HEK293 (cell line): ENCODE measurements around the gene RHOJ.

Experiments
- CTCF ChIA-PET: fragments of 350-600 bp; formaldehyde crosslinking; extraction: SDS; loops from one replicate; lab custom pipeline; 2021; ENCODE audit warnings: antibody characterized with exemption; lab: Yijun Ruan, JAX
- POLR2A ChIA-PET: fragments of 300-600 bp; formaldehyde crosslinking; extraction: SDS; loops from one replicate; lab custom pipeline; 2020; ENCODE audit warnings: antibody characterized with exemption, inconsistent platforms; lab: Yijun Ruan, JAX
- H3K27ac ChIP-seq: fragments of 200-500 bp; sonication (Bioruptor generic); 2 replicates; pipeline ENCODE4 v1.5.1; 2014; ENCODE audit warnings: low read depth, low read length, control low read depth, inconsistent platforms; ENCODE audit errors: extremely low read depth
- H3K36me3 ChIP-seq, 2 experiments: fragments of 200-500 bp in 1 of 2; sonication (Bioruptor generic) in 1 of 2; 1 replicate in 1 of 2; 2 replicates in 1 of 2; pipeline ENCODE4 v1.5.1; 2014 to 2017; ENCODE audit warnings: inconsistent platforms in 2 of 2, low read length in 2 of 2; ENCODE audit not compliant: control insufficient read depth in 2 of 2, insufficient read depth in 1 of 2
- H3K4me1 ChIP-seq: fragments of 200-500 bp; sonication (Bioruptor generic); 2 replicates; pipeline ENCODE4 v1.5.1; 2014; ENCODE audit warnings: mild to moderate bottlenecking, low read length, inconsistent platforms; ENCODE audit not compliant: control insufficient read depth, insufficient read depth
- H3K4me3 ChIP-seq: 2 replicates; pipeline ENCODE4 v1.5.1; 2011; ENCODE audit warnings: low read depth, mild to moderate bottlenecking, control low read depth, low read length, moderate library complexity
- H3K9me3 ChIP-seq: fragments of 200-500 bp; sonication (Bioruptor generic); 2 replicates; pipeline ENCODE4 v1.5.1; 2014; ENCODE audit warnings: low read depth, low read length, inconsistent platforms; ENCODE audit not compliant: control insufficient read depth, insufficient read depth
- SP2 ChIP-seq: fragments of 450-650 bp; formaldehyde crosslinking; IDR thresholded peaks from 2 replicates; pipeline ENCODE4 v1.5.1; 2016; ENCODE audit warnings: missing biosample characterization, missing genetic modification characterization
- TCF7L2 ChIP-seq: IDR thresholded peaks from 2 replicates; pipeline ENCODE4 v1.6.1; 2011; ENCODE audit warnings: low read depth, mild to moderate bottlenecking, inconsistent platforms, low read length, moderate library complexity, borderline replicate concordance
- ZNF121 ChIP-seq: fragments of 450-650 bp; formaldehyde crosslinking; IDR thresholded peaks from 2 replicates; pipeline ENCODE4 v1.5.1; 2016; ENCODE audit warnings: missing biosample characterization, missing genetic modification characterization
- ZNF133 ChIP-seq: fragments of 450-650 bp; formaldehyde crosslinking; IDR thresholded peaks from 2 replicates; pipeline ENCODE4 v1.5.1; 2016; ENCODE audit warnings: missing biosample characterization, missing genetic modification characterization
- ZNF138 ChIP-seq: fragments of 450-650 bp; formaldehyde crosslinking; IDR thresholded peaks from 2 replicates; pipeline ENCODE4 v1.5.1; 2016; ENCODE audit warnings: missing biosample characterization, missing genetic modification characterization, borderline replicate concordance
- ZNF146 ChIP-seq: fragments of 450-650 bp; formaldehyde crosslinking; IDR thresholded peaks from 2 replicates; pipeline ENCODE4 v1.5.1; 2016; ENCODE audit warnings: missing biosample characterization, missing genetic modification characterization
- ZNF423 ChIP-seq: fragments of 450-650 bp; formaldehyde crosslinking; IDR thresholded peaks from 2 replicates; pipeline ENCODE4 v1.5.1; 2016; ENCODE audit warnings: missing biosample characterization, missing genetic modification characterization
- ZNF473 ChIP-seq: fragments of 450-650 bp; formaldehyde crosslinking; IDR thresholded peaks from 2 replicates; pipeline ENCODE4 v1.5.1; 2017; ENCODE audit warnings: missing biosample characterization, missing genetic modification characterization
- ZNF623 ChIP-seq: fragments of 450-650 bp; formaldehyde crosslinking; IDR thresholded peaks from 2 replicates; pipeline ENCODE4 v1.5.1; 2016; ENCODE audit warnings: missing biosample characterization, missing genetic modification characterization
- ZNF785 ChIP-seq: fragments of 450-650 bp; formaldehyde crosslinking; IDR thresholded peaks from 2 replicates; pipeline ENCODE4 v1.5.1; 2016; ENCODE audit warnings: missing biosample characterization, missing genetic modification characterization
- ZSCAN23 ChIP-seq: fragments of 450-650 bp; formaldehyde crosslinking; IDR thresholded peaks from 2 replicates; pipeline ENCODE4 v1.5.1; 2016; ENCODE audit warnings: missing biosample characterization, missing genetic modification characterization
- TF ChIP-seq, protein P1 (sequence below): fragments of 450-650 bp; formaldehyde crosslinking; IDR thresholded peaks from 2 replicates; pipeline ENCODE4 v1.5.1; 2017; ENCODE audit warnings: missing biosample characterization, mild to moderate bottlenecking, missing genetic modification characterization, moderate library complexity
- TF ChIP-seq, protein P2 (sequence below): fragments of 450-650 bp; formaldehyde crosslinking; IDR thresholded peaks from 2 replicates; pipeline ENCODE4 v1.5.1; 2016; ENCODE audit warnings: missing biosample characterization, missing genetic modification characterization
- TF ChIP-seq, protein P3 (sequence below): fragments of 450-650 bp; formaldehyde crosslinking; conservative IDR thresholded peaks from 2 replicates; pipeline ENCODE4 v1.5.1; 2016; ENCODE audit warnings: low read depth, missing biosample characterization, missing genetic modification characterization
- TF ChIP-seq, protein P4 (sequence below): fragments of 450-650 bp; formaldehyde crosslinking; IDR thresholded peaks from 2 replicates; pipeline ENCODE4 v1.5.1; 2016; ENCODE audit warnings: missing biosample characterization, missing genetic modification characterization
- TF ChIP-seq, protein P5 (sequence below): fragments of 450-650 bp; formaldehyde crosslinking; optimal IDR thresholded peaks from 2 replicates; pipeline ENCODE3; 2016; ENCODE audit warnings: missing biosample characterization, mild to moderate bottlenecking, missing genetic modification characterization
- TF ChIP-seq, protein P6 (sequence below): fragments of 450-650 bp; formaldehyde crosslinking; IDR thresholded peaks from 2 replicates; pipeline ENCODE4 v1.5.1; 2017; ENCODE audit warnings: missing biosample characterization, missing genetic modification characterization
- TF ChIP-seq, protein P7 (sequence below): fragments of 450-650 bp; formaldehyde crosslinking; IDR thresholded peaks from 2 replicates; pipeline ENCODE4 v1.5.1; 2017; ENCODE audit warnings: missing biosample characterization, missing genetic modification characterization
- TF ChIP-seq, protein P8 (sequence below): fragments of 450-650 bp; formaldehyde crosslinking; IDR thresholded peaks from 2 replicates; pipeline ENCODE4 v1.5.1; 2016; ENCODE audit warnings: missing biosample characterization, missing genetic modification characterization
- TF ChIP-seq, protein P9 (sequence below): fragments of 450-650 bp; formaldehyde crosslinking; IDR thresholded peaks from 2 replicates; pipeline ENCODE4 v1.5.1; 2016; ENCODE audit warnings: missing biosample characterization, missing genetic modification characterization, low read depth

RHOJ gene

DNA sequence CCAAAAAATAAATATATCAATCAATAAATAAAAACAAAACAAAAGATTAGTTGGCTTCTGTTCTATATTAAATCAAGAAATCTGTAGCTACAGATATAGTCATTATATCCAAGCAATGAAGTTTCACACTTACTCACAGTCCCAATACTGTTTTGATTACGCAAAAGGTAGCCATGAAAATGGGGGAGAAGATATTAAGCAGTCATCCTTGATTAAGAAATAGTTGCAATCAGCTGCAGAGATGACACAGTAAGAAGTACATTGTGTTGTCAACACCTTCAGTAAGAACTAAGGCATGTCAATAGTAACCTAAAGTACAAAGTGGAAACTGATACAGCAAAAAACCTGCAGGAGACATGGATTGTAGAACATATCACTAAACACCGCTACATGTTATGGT is 11.0 kb upstream of the RHOJ start (continued):
- TF ChIP-seq ZNF146 (tag by site-specific recombination) (no peak), SP2 (tag by site-specific recombination) (no peak), ZNF138 (tag by site-specific recombination) (no peak), TCF7L2 (no peak), ZNF785 (no peak), ZNF423 (no peak)
- TF ChIP-seq, protein P1, sequence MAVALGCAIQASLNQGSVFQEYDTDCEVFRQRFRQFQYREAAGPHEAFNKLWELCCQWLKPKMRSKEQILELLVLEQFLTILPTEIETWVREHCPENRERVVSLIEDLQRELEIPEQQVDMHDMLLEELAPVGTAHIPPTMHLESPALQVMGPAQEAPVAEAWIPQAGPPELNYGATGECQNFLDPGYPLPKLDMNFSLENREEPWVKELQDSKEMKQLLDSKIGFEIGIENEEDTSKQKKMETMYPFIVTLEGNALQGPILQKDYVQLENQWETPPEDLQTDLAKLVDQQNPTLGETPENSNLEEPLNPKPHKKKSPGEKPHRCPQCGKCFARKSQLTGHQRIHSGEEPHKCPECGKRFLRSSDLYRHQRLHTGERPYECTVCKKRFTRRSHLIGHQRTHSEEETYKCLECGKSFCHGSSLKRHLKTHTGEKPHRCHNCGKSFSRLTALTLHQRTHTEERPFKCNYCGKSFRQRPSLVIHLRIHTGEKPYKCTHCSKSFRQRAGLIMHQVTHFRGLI (tag by site-specific recombination), result no peak
- TF ChIP-seq, protein P2, sequence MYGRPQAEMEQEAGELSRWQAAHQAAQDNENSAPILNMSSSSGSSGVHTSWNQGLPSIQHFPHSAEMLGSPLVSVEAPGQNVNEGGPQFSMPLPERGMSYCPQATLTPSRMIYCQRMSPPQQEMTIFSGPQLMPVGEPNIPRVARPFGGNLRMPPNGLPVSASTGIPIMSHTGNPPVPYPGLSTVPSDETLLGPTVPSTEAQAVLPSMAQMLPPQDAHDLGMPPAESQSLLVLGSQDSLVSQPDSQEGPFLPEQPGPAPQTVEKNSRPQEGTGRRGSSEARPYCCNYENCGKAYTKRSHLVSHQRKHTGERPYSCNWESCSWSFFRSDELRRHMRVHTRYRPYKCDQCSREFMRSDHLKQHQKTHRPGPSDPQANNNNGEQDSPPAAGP (tag by site-specific recombination), result no peak
- TF ChIP-seq, protein P3, sequence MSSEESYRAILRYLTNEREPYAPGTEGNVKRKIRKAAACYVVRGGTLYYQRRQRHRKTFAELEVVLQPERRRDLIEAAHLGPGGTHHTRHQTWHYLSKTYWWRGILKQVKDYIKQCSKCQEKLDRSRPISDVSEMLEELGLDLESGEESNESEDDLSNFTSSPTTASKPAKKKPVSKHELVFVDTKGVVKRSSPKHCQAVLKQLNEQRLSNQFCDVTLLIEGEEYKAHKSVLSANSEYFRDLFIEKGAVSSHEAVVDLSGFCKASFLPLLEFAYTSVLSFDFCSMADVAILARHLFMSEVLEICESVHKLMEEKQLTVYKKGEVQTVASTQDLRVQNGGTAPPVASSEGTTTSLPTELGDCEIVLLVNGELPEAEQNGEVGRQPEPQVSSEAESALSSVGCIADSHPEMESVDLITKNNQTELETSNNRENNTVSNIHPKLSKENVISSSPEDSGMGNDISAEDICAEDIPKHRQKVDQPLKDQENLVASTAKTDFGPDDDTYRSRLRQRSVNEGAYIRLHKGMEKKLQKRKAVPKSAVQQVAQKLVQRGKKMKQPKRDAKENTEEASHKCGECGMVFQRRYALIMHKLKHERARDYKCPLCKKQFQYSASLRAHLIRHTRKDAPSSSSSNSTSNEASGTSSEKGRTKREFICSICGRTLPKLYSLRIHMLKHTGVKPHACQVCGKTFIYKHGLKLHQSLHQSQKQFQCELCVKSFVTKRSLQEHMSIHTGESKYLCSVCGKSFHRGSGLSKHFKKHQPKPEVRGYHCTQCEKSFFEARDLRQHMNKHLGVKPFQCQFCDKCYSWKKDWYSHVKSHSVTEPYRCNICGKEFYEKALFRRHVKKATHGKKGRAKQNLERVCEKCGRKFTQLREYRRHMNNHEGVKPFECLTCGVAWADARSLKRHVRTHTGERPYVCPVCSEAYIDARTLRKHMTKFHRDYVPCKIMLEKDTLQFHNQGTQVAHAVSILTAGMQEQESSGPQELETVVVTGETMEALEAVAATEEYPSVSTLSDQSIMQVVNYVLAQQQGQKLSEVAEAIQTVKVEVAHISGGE, result no peak

DNA sequence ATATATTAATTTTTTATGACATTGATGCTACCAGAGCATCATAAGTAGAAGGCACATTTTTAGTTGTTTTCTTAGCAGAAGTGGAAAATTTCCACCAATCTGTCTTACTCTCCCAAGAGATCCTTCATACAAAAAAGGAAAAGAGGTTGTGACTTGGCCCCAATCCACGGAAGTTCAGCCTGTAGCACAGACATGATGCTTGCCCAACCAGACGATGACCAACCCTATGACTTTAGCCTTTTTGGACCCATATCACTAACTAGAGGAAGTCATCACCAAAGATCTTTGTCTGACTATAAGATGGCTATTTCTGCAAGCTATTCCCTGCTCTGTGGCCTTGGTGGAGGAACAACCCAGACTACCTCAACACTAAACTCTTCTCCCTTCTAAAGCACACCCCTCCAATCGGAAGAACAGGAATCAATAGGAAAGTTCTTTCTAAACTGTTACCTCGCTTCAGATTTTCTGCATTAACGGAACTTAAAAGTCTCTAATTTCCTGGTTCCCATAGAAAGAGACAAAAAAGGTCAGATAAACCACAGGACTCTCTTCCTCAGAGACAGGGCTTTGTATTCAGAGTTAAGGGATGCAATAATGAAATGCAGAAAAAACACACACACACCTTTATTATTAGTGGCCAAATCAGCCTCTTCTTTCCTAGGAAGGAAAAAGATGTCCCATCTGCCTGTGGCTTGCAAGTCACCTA is 4.1 kb upstream of the RHOJ start:
- no peaks in the 10 kb centered on the region for H3K36me3 ChIP-seq
- H3K4me1 ChIP-seq, result 0 out of 2 replicates have a peak, but pooled peaks cover 4% of the 10 kb centered on the region
- H3K4me3 ChIP-seq, result no peak overlapping the region
- POLR2A ChIA-PET, result no interaction called here
- H3K27ac ChIP-seq, result no peak overlapping the region
- H3K9me3 ChIP-seq, result no peaks in the 10 kb centered on the region
- CTCF ChIA-PET, result interaction anchor here (0.7 kb wide), 1 partner anchor 102 kb away, joined by 5 read pairs; no protein-coding TSS in a partner anchor
- TF ChIP-seq ZSCAN23 (no peak), ZNF473 (tag by site-specific recombination) (no peak), ZNF121 (tag by site-specific recombination) (no peak), ZNF623 (no peak), ZNF133 (no peak)
- TF ChIP-seq, protein P4, sequence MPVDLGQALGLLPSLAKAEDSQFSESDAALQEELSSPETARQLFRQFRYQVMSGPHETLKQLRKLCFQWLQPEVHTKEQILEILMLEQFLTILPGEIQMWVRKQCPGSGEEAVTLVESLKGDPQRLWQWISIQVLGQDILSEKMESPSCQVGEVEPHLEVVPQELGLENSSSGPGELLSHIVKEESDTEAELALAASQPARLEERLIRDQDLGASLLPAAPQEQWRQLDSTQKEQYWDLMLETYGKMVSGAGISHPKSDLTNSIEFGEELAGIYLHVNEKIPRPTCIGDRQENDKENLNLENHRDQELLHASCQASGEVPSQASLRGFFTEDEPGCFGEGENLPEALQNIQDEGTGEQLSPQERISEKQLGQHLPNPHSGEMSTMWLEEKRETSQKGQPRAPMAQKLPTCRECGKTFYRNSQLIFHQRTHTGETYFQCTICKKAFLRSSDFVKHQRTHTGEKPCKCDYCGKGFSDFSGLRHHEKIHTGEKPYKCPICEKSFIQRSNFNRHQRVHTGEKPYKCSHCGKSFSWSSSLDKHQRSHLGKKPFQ (tag by site-specific recombination), result no peak
- TF ChIP-seq, protein P5, sequence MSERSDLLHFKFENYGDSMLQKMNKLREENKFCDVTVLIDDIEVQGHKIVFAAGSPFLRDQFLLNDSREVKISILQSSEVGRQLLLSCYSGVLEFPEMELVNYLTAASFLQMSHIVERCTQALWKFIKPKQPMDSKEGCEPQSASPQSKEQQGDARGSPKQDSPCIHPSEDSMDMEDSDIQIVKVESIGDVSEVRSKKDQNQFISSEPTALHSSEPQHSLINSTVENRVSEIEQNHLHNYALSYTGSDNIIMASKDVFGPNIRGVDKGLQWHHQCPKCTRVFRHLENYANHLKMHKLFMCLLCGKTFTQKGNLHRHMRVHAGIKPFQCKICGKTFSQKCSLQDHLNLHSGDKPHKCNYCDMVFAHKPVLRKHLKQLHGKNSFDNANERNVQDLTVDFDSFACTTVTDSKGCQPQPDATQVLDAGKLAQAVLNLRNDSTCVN (tag by site-specific recombination), result no peak
- TF ChIP-seq, protein P6, sequence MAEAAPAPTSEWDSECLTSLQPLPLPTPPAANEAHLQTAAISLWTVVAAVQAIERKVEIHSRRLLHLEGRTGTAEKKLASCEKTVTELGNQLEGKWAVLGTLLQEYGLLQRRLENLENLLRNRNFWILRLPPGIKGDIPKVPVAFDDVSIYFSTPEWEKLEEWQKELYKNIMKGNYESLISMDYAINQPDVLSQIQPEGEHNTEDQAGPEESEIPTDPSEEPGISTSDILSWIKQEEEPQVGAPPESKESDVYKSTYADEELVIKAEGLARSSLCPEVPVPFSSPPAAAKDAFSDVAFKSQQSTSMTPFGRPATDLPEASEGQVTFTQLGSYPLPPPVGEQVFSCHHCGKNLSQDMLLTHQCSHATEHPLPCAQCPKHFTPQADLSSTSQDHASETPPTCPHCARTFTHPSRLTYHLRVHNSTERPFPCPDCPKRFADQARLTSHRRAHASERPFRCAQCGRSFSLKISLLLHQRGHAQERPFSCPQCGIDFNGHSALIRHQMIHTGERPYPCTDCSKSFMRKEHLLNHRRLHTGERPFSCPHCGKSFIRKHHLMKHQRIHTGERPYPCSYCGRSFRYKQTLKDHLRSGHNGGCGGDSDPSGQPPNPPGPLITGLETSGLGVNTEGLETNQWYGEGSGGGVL, result no peak
- TF ChIP-seq, protein P7, sequence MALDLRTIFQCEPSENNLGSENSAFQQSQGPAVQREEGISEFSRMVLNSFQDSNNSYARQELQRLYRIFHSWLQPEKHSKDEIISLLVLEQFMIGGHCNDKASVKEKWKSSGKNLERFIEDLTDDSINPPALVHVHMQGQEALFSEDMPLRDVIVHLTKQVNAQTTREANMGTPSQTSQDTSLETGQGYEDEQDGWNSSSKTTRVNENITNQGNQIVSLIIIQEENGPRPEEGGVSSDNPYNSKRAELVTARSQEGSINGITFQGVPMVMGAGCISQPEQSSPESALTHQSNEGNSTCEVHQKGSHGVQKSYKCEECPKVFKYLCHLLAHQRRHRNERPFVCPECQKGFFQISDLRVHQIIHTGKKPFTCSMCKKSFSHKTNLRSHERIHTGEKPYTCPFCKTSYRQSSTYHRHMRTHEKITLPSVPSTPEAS, result no peak
- TF ChIP-seq, protein P8, sequence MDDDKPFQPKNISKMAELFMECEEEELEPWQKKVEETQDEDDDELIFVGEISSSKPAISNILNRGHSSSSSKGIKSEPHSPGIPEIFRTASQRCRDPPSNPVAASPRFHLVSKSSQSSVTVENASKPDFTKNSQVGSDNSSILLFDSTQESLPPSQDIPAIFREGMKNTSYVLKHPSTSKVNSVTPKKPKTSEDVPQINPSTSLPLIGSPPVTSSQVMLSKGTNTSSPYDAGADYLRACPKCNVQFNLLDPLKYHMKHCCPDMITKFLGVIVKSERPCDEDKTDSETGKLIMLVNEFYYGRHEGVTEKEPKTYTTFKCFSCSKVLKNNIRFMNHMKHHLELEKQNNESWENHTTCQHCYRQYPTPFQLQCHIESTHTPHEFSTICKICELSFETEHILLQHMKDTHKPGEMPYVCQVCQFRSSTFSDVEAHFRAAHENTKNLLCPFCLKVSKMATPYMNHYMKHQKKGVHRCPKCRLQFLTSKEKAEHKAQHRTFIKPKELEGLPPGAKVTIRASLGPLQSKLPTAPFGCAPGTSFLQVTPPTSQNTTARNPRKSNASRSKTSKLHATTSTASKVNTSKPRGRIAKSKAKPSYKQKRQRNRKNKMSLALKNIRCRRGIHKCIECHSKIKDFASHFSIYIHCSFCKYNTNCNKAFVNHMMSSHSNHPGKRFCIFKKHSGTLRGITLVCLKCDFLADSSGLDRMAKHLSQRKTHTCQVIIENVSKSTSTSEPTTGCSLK (tag by site-specific recombination), result no peak
- TF ChIP-seq, protein P9, sequence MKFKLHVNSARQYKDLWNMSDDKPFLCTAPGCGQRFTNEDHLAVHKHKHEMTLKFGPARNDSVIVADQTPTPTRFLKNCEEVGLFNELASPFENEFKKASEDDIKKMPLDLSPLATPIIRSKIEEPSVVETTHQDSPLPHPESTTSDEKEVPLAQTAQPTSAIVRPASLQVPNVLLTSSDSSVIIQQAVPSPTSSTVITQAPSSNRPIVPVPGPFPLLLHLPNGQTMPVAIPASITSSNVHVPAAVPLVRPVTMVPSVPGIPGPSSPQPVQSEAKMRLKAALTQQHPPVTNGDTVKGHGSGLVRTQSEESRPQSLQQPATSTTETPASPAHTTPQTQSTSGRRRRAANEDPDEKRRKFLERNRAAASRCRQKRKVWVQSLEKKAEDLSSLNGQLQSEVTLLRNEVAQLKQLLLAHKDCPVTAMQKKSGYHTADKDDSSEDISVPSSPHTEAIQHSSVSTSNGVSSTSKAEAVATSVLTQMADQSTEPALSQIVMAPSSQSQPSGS, result no peak
